Measurements from ENCODE around the gene NMT1. TPM values are rescaled to one million over a fixed set of nuclear protein-coding genes. Genes with fewer than 3 reads are reported as not detected.

NMT1 gene
- total and polyA plus RNA-seq, 2 of the 13 experiments (the other 11 are each of a cell fraction or from before 2014, with no cell fraction given) = 75.7 to 142 TPM

- no peak overlapping the region for H2AFZ ChIP-seq (ENCODE audit: low read length)
- no peak overlapping the region for H3K4me3 ChIP-seq (replicated peaks in 1 of 3; ENCODE audit: insufficient read depth in 1 of 3, low read depth in 2 of 3, low read length in 3 of 3)
- CTCF ChIA-PET (ENCODE audit: low intra/inter-chr PET ratio, low total read pairs) = no interaction called here
- FAIRE-seq = no peak
- in situ Hi-C loops (cut with HindIII; ENCODE audit: extremely low pct_ligation_motif_present, low pct_unique_long_range_greater_than_20kb) (no loop called here), intact Hi-C loops (cut with micrococcal nuclease; ENCODE audit: unreplicated experiment) (no loop called here)
- H3K27me3 ChIP-seq (ENCODE audit: control insufficient read depth in 1 of 2, insufficient read depth in 2 of 2, low read length in 2 of 2) = no peaks in the 10 kb centered on the region
- 89% methylated on average over 16 of the region's 16 CpGs for WGBS (ENCODE audit: low lambda C conversion rate)
- no peak for DNase-seq (ENCODE audit: low spot score)
- H4K20me1 ChIP-seq (ENCODE audit: insufficient read depth, low read length) = no peaks in the 10 kb centered on the region
- H3K4me2 ChIP-seq (ENCODE audit: low read depth, low read length) = no peak overlapping the region
- H3K9ac ChIP-seq (ENCODE audit: insufficient read depth, low read depth, low read length) = no peak overlapping the region
- peak; percentile 30 for ATAC-seq
- H3K4me1 ChIP-seq (ENCODE audit: insufficient read depth, low read length) = peaks cover 51% of the 10 kb centered on the region
- BruUV-seq (replicated peaks) = TSS peak; percentile 14
- H3K9me3 ChIP-seq (ENCODE audit: low read length) = no peaks in the 10 kb centered on the region
- POLR2A ChIA-PET = interaction anchor here (0.9 kb wide), 1 partner anchor 24 kb away, joined by 3 read pairs; the partner anchor contains the start of gene ACBD4
- H3K27ac ChIP-seq (ENCODE audit: extremely low read length, insufficient read depth, low read length) = no peak overlapping the region
- no peaks in the 10 kb centered on the region for H3K79me2 ChIP-seq (ENCODE audit: insufficient read depth, low read length)
- peaks cover 14 to 25% of the 10 kb centered on the region in 2 experiments for H3K36me3 ChIP-seq (replicated peaks in 1 of 2; ENCODE audit: control insufficient read depth in 1 of 2, insufficient read depth in 2 of 2, low read length in 2 of 2)
- TF ChIP-seq THAP7 (CRISPR knock-in tag; IDR thresholded peaks at IDR 0.05) (peak; percentile 41; the same call in 1 of the 2 replicates), ZBTB40 (IDR thresholded peaks at IDR 0.05) (no peak), ZBTB40 (CRISPR knock-in tag; IDR thresholded peaks at IDR 0.05) (0 out of 2 replicates have a peak, but pooled peaks have one; percentile 14), CTCF (CRISPR knock-in tag; IDR thresholded peaks at IDR 0.05) (peak; percentile 14; the same call in 1 of the 2 replicates), TBX2 (CRISPR knock-in tag; IDR thresholded peaks at IDR 0.05; ENCODE audit: borderline replicate concordance) (peak; percentile 33; the same call in 1 of the 2 replicates), ZNF704 (CRISPR knock-in tag; IDR thresholded peaks at IDR 0.05; ENCODE audit: borderline replicate concordance) (no peak), HNRNPLL (IDR thresholded peaks at IDR 0.05; ENCODE audit: low read depth, low read length, poor library complexity, severe bottlenecking) (no peak), AGO2 (optimal IDR thresholded peaks at IDR 0.05; ENCODE audit: low read depth, low read length) (peak; percentile 10)
Observed at GRCh38 chr17:45110676-45111611, 49.8 kb downstream of the NMT1 start.

Data from HepG2 (cell line).